ENCODE measurements around the gene SCML1. TPM values are rescaled to one million over a fixed set of nuclear protein-coding genes. Genes with fewer than 3 reads are reported as not detected.

Gene SCML1
- total and polyA plus RNA-seq, 10 of the 15 experiments (the other 5 are each of a cell fraction or from before 2014, with no cell fraction given): 0.62 to 48.3 (median 1.6) TPM

DNA sequence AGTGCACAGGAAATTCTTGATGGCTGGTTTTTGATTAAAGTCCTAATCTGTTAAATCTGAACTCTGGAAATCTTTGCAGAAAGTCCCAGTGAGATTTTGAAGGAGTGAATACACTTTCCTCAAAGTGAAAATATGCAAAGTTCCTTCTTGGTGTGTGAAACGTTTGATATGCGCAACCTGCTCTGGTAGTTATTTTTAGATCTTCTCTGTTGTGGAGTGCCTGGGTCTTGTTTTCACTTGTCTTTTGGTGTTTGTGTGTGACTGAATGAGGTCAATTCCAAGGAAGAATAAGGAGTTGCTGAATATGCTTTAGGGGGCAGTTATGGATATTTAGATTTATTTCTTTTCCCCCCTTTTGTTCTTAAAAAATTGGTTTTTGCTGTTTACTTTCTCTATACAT lies 41.7 kb downstream of the SCML1 start:
- intact Hi-C loops (cut with micrococcal nuclease; ENCODE audit: unreplicated experiment) (no loop called here), in situ Hi-C loops (cut with MboI) (no loop called here)
- Histone ChIP-seq H3K27ac (ENCODE audit: control insufficient read depth, insufficient read depth) (no peak overlapping the region), H2AFZ (ENCODE audit: control insufficient read depth, low read depth, low read length) (no peak overlapping the region), H4K20me1 (ENCODE audit: control insufficient read depth, insufficient read depth) (no peaks in the 10 kb centered on the region), H3K79me2 (ENCODE audit: control insufficient read depth, insufficient read depth, low read length) (no peaks in the 10 kb centered on the region), H3K4me1 (ENCODE audit: control insufficient read depth, insufficient read depth, low read length) (no peaks in the 10 kb centered on the region), H3K4me2 (ENCODE audit: control insufficient read depth, insufficient read depth) (no peak overlapping the region), H3K9ac (ENCODE audit: control insufficient read depth, insufficient read depth, low read length) (no peak overlapping the region), H3K4me3 (no peak overlapping the region), H3K9me3 (replicated peaks; ENCODE audit: control insufficient read depth, insufficient read depth, low read length) (no peaks in the 10 kb centered on the region; the same call in 2 of the 3 replicates), H3K27me3 (replicated peaks in 1 of 2; ENCODE audit: control insufficient read depth in 2 of 2, insufficient read depth in 2 of 2, low read length in 1 of 2) (no peaks in the 10 kb centered on the region), H3K36me3 (ENCODE audit: control insufficient read depth in 2 of 2, insufficient read depth in 2 of 2, low read length in 1 of 2) (no peaks in the 10 kb centered on the region)
- FAIRE-seq (no peak), DNase-seq (ENCODE audit: low read depth, low spot score) (no peak), ATAC-seq (no peak)
- ChIA-PET RAD21 (ENCODE audit: unreplicated experiment) (no interaction called here), CTCF (no interaction called here), SMC1A (ENCODE audit: uncharacterized antibody, unreplicated experiment) (no interaction called here), POLR2A (no interaction called here)
- no TSS peak for BruUV-seq (replicated peaks)
- TF ChIP-seq, protein P1, sequence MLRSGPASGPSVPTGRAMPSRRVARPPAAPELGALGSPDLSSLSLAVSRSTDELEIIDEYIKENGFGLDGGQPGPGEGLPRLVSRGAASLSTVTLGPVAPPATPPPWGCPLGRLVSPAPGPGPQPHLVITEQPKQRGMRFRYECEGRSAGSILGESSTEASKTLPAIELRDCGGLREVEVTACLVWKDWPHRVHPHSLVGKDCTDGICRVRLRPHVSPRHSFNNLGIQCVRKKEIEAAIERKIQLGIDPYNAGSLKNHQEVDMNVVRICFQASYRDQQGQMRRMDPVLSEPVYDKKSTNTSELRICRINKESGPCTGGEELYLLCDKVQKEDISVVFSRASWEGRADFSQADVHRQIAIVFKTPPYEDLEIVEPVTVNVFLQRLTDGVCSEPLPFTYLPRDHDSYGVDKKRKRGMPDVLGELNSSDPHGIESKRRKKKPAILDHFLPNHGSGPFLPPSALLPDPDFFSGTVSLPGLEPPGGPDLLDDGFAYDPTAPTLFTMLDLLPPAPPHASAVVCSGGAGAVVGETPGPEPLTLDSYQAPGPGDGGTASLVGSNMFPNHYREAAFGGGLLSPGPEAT (IDR thresholded peaks at IDR 0.05; ENCODE audit: low read depth): no peak
- TF ChIP-seq YBX1 (IDR thresholded peaks at IDR 0.05) (no peak), NRF1 (conservative IDR thresholded peaks at IDR 0.05; ENCODE audit: low read depth, low read length) (no peak)
- 0% methylated on average over 2 of the region's 2 CpGs for WGBS (ENCODE audit: insufficient coverage, insufficient replicate concordance, low lambda C conversion rate, missing lambda C conversion rate)

- DNase-seq (ENCODE audit: low read depth, low spot score) (no peak), FAIRE-seq (no peak), ATAC-seq (no peak)
- no peaks in the 10 kb centered on the region for H3K36me3 ChIP-seq (ENCODE audit: control insufficient read depth in 2 of 2, insufficient read depth in 2 of 2, low read length in 1 of 2)
- no peak overlapping the region for H3K4me3 ChIP-seq
- H2AFZ ChIP-seq (ENCODE audit: control insufficient read depth, low read depth, low read length): no peak overlapping the region
- POLR2A ChIA-PET: no interaction called here
- H4K20me1 ChIP-seq (ENCODE audit: control insufficient read depth, insufficient read depth): no peaks in the 10 kb centered on the region
- no peaks in the 10 kb centered on the region for H3K79me2 ChIP-seq (ENCODE audit: control insufficient read depth, insufficient read depth, low read length)
- TF ChIP-seq GABPA (IDR thresholded peaks at IDR 0.05; ENCODE audit: low read depth): no peak
- TF ChIP-seq CREB1 (IDR thresholded peaks at IDR 0.05; ENCODE audit: low read depth): no peak
- TF ChIP-seq HDGF (IDR thresholded peaks at IDR 0.05): no peak
- no peak for TF ChIP-seq MYC (IDR thresholded peaks at IDR 0.05; ENCODE audit: insufficient read depth, insufficient read length, insufficient replicate concordance, low read length, severe bottlenecking)
- TF ChIP-seq TBL1XR1 (IDR thresholded peaks at IDR 0.05; ENCODE audit: low read depth, low read length): no peak
- no peak for TF ChIP-seq ZNF207 (IDR thresholded peaks at IDR 0.05; ENCODE audit: borderline replicate concordance)
- no peak for TF ChIP-seq USF2 (IDR thresholded peaks at IDR 0.05; ENCODE audit: borderline replicate concordance, low read depth, low read length)
- TF ChIP-seq BHLHE40 (IDR thresholded peaks at IDR 0.05; ENCODE audit: borderline replicate concordance in 1 of 2, low read depth in 2 of 2, low read length in 1 of 2): no peak
- TF ChIP-seq TAF1 (IDR thresholded peaks at IDR 0.05; ENCODE audit: borderline replicate concordance, low read depth, low read length): no peak
- no peak for TF ChIP-seq SMAD5 (IDR thresholded peaks at IDR 0.05; ENCODE audit: low read depth)
- no peak for TF ChIP-seq MAX (IDR thresholded peaks at IDR 0.05; ENCODE audit: low read depth, low read length)
- intact Hi-C loops (cut with micrococcal nuclease; ENCODE audit: unreplicated experiment) (no loop called here), in situ Hi-C loops (cut with MboI) (no loop called here)
- no peak overlapping the region for H3K9ac ChIP-seq (ENCODE audit: control insufficient read depth, insufficient read depth, low read length)
- BruUV-seq (replicated peaks): no TSS peak
- H3K4me1 ChIP-seq (ENCODE audit: control insufficient read depth, insufficient read depth, low read length): no peaks in the 10 kb centered on the region
- SMC1A ChIA-PET (ENCODE audit: uncharacterized antibody, unreplicated experiment): no interaction called here
- RAD21 ChIA-PET (ENCODE audit: unreplicated experiment): no interaction called here
- 35% methylated on average over 4 of the region's 4 CpGs for WGBS (ENCODE audit: insufficient coverage, insufficient replicate concordance, low lambda C conversion rate, missing lambda C conversion rate)
- H3K27ac ChIP-seq (ENCODE audit: control insufficient read depth, insufficient read depth): no peak overlapping the region
- H3K27me3 ChIP-seq (replicated peaks in 1 of 2; ENCODE audit: control insufficient read depth in 2 of 2, insufficient read depth in 2 of 2, low read length in 1 of 2): no peaks in the 10 kb centered on the region
- CTCF ChIA-PET: no interaction called here
- no peaks in the 10 kb centered on the region; the same call in 2 of the 3 replicates for H3K9me3 ChIP-seq (replicated peaks; ENCODE audit: control insufficient read depth, insufficient read depth, low read length)
- H3K4me2 ChIP-seq (ENCODE audit: control insufficient read depth, insufficient read depth): no peak overlapping the region
Observed at GRCh38 chrX:17779434-17779833, 42.1 kb downstream of the SCML1 start.
